Muscle layer of duodenum (tissue), 2 donors: ENCODE results near the gene SMOC1.

Experiments used
- H3K27ac ChIP-seq: one replicate; pipeline ENCODE4 v1.7.0; 2013; ENCODE audit warnings: mild to moderate bottlenecking, low read length
- H3K27me3 ChIP-seq: one replicate; pipeline ENCODE4 v1.7.0; 2013; ENCODE audit warnings: low read depth, mild to moderate bottlenecking, control low read depth, low read length
- H3K36me3 ChIP-seq, 2 donors: one replicate each; pipeline ENCODE4 v1.7.0; 2013; ENCODE audit warnings: low read length in 2 of 2, control low read depth in 1 of 2, mild to moderate bottlenecking in 1 of 2; ENCODE audit not compliant: insufficient read depth in 2 of 2, control insufficient read depth in 1 of 2
- H3K4me1 ChIP-seq, 2 donors: one replicate each; pipeline ENCODE4 v1.7.0; 2013; ENCODE audit warnings: low read length in 2 of 2, mild to moderate bottlenecking in 2 of 2, control low read depth in 1 of 2, moderate library complexity in 1 of 2; ENCODE audit not compliant: insufficient read depth in 2 of 2, control insufficient read depth in 1 of 2
- H3K4me3 ChIP-seq, 2 donors: one replicate each; pipeline ENCODE4 v1.7.0; 2013; ENCODE audit warnings: low read length in 2 of 2, low read depth in 1 of 2, mild to moderate bottlenecking in 1 of 2
- H3K9me3 ChIP-seq, 2 donors: one replicate each; pipeline ENCODE4 v1.7.0; 2013; ENCODE audit warnings: low read length in 2 of 2, control low read depth in 1 of 2, mild to moderate bottlenecking in 1 of 2; ENCODE audit not compliant: control insufficient read depth in 1 of 2
- donor health status: healthy.

Gene SMOC1

GRCh38 chr14:70078329-70078728 lies 199.1 kb downstream of the SMOC1 start:
- no peaks in the 10 kb centered on the region for H3K4me1 ChIP-seq
- H3K4me3 ChIP-seq = no peak overlapping the region
- H3K27ac ChIP-seq = no peak overlapping the region
- no peaks in the 10 kb centered on the region for H3K36me3 ChIP-seq
- H3K27me3 ChIP-seq = no peaks in the 10 kb centered on the region
- H3K9me3 ChIP-seq = no peaks in the 10 kb centered on the region

- H3K4me3 ChIP-seq = no peak overlapping the region
- no peak overlapping the region for H3K27ac ChIP-seq
- H3K27me3 ChIP-seq = no peaks in the 10 kb centered on the region
- no peaks in the 10 kb centered on the region for H3K36me3 ChIP-seq
- no peaks in the 10 kb centered on the region for H3K4me1 ChIP-seq
- no peaks in the 10 kb centered on the region for H3K9me3 ChIP-seq
These were observed 200.9 kb downstream of the SMOC1 start for GRCh38 chr14:70080076-70080475.
